ENCODE results near the gene TIMM50.

- no peak for TF ChIP-seq CTCF (IDR thresholded peaks at IDR 0.05)
- TF ChIP-seq POLR2A (IDR thresholded peaks at IDR 0.05), result no peak
These were observed 35.0 kb downstream of the TIMM50 start for GRCh38 chr19:39515551-39516191.

Measured in body of pancreas (tissue), 4 donors.